ENCODE data around the gene LYSMD3.

The LYSMD3 gene

DNA sequence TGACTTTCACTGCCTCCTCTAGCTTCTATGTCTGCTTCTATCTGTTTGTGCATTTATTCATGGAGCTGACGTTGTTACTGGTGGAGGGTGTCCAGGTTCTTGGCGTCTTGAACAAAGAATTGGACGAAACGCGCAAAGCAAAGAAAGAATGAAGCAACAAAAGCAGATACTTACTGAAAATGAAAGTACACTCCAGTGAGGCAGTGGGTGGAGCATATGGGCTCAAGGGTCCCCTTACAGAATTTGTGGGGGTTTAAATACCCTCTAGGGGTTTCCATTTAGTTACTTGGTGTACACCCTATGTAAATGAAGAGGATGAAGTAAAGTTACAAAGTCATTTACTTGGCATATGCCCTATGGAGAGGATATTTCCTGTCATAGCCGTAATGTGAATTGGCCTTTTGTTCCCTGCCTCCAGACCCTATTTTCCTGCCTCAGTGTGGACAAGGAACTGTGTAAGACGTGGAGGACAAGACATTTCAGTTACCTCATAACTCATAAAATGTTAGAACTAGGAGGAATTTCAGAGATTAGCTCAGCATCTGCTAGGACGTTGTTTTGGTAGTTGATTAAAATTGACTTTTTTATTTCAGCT lies 51.7 kb downstream of the LYSMD3 start:
- no peak for DNase-seq

DNA sequence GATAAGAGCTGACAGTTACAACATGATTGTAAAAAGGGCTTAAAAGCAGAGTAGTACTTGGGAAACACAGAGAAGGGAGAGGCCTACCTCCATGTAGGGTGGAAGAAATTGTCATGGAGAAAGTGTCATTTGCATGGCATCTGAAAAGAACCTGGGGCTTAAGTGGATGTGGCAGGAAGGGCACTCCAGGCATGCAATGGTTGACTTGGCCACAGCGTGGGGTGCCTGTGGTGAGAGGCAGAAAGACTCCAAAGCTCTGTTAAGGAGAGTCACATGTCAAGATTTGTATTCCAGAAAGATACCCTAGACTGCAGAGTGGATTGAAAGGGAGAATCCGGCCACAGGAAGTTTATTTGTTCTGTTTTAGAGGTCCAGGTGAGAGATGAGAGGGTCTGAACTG lies 52.3 kb downstream of the LYSMD3 start:
- no peak for DNase-seq

DNA sequence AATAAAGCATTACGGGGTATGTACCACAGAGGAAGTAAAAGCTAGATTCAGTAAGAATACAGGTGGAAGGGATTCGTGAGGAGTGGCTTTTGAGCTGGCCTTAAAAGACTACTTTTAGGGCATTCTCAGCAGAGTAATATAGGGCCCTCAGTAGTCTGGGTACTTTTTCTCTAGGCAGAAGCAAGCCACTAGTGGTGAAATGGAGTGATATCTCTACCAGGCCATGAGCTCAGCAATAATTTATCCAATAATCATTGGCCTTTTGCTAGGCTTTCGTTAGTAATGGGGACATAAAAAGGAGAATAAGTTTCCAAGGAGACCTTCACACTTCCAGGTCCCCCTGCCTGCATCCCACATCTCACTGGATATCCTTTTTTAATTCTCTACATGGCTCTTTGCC lies 53.0 kb downstream of the LYSMD3 start:
- peak; percentile 4 for DNase-seq

DNA sequence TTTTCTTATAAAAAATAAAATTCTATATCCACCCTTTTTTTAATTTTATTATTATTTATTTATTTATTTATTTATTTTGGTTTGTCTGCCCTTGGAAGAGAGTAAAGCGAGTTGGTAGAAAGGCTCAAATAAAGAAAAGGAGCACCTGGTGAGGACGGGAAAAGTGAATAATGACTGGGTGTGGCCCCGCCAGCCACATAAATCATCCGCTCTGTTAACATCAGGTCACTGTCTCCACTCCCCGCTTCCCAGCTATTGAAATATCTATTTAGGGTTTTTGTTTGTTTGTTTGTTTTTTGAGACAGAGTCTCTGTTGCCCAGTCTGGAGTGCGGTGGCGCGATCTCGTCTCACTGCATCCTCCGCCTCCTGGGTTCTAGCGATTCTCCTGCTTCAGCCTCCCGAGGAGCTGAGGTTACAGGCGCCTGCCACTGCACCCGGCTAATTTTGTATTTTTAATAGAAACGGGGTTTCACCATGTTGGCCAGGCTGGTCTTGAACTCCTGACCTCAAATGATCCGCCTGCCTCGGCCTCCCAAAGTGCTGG lies 53.9 kb downstream of the LYSMD3 start:
- DNase-seq, result no peak

DNA sequence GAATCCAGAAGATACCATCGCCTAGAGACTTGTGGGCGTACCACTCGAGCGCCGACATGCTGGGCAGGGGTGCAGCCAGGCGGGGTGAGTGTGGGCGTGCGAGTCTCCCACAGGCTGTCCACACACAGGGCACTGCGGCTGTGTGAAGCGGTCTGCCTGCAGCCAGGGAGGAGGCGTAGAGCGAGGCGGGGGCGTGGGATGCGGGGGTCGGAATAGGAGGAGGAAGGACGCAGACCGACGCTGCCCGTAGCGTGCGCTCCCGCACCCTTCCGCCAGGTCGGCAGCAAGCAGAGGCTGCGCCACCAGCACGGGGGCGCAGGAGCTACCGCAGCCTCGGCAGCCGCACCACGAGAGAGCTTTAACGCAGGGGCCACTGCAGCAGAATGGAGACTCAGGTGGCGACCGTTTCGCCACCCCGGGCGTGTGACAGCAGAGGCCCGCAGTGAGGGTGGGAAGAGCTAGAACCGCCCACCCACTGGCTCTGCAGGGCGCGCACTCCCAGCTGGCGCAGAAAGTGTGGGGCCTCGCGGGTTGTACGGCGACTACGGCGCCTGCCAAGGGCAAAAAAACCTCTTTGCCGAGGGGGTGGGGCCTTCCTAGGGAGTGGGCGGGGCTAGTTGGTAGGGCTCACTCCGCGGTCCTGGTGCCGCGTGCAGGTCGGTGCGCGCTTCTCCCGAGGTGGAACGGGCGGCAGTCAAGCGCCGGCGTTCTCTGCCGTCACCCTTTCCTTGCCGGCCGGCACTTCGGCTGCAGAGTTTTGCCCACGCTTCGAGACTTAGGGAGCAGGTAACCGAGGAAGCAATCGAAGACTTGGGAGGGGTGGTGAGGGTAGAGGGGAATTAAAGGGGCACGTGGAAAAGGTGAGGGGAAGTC lies 54.9 kb downstream of the LYSMD3 start, which contains the start of the genes MBLAC2 and POLR3G:
TSS of gene MBLAC2 (minus strand) at position 537 of the 873 bp plus-strand sequence. CDS start at position 58, 479 bp downstream.
TSS of gene POLR3G (plus strand) at position 630 of the 873 bp plus-strand sequence. CDS start 10,704 bp downstream, outside the sequence.
- peak; percentile 96 for DNase-seq

DNA sequence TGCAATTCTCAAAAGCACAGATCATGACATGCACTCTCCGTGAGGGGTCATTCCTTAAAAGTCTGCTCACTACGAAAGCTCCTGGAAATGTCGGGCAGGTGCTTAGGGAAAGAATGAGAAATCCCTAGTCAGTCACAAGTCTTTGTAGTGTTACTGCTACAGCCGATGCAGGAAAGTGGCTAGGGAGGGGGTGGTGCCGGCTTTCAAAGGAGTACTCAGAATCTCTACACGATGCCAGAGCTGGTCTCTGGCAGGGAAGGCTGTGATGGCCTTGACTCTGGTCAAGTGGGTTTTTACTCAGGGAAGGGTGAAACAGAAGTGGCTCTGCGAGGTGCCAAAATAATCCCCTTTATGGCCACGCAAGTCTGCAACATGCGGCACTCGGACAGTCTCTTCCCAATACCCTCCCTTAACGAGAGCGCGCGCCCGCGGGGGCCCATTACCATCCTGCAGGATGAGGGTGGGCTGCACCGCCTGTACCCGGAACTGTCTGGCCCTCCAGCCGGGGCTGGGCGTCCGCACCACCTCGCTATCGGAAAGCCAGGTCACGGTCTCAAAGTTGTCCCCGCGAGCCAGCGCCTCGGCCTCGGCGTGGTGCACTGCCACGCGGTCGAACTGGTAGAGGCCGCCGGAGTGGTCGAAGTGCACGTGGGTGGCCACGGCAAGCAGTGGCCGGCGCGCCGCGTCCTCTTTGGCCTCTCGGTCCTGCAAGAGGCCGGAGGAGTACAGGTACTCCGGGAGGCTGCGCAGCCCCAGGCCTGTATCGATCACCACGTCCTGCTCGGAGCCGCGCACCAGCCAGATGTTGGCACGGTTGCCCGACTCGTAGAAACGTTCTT lies 55.8 kb downstream of the LYSMD3 start:
- DNase-seq, result peak; percentile 41

DNA sequence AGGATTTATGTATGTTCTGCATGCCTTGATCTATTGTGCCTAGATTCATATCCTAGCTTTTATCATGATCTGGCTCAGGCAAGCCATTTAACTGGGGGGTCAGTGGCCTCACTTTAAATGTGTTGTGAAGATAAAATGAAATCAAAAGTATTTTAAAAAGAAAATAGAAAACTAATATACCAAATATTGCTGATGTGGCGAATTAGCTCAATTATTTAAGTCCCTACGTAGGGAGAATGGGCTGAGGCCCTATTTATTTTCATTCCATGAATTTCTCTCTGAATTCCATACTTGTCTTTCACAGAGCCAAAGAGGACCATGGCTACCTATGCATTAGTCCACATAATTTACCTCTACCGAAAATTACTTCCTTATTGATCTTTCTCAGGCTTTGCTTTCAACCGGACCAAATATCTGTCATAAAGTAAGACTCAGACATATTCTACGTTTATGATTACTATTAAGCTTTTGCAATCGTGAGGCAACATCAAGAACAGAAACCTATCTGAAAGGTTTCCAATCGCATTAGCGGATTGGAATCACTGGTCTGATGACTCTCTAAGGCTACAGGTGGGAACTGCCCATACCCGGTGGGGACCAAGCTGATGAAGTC lies 56.5 kb downstream of the LYSMD3 start:
- no peak for DNase-seq
